ENCODE data around the gene UBTD2.

The UBTD2 gene

GRCh38 chr5:172252501-172252900, 31.1 kb downstream of the UBTD2 start:
- no peak overlapping the region for H3K4me3 ChIP-seq (replicated peaks; ENCODE audit: low read depth, low read length)
- TF ChIP-seq CTCF (IDR thresholded peaks at IDR 0.05; ENCODE audit: insufficient read depth, low read length, poor library complexity, severe bottlenecking) = no peak
- no peaks in the 10 kb centered on the region for H3K27me3 ChIP-seq (replicated peaks; ENCODE audit: control insufficient read depth, insufficient read depth, low read length)
- H3K36me3 ChIP-seq (ENCODE audit: control insufficient read depth, insufficient read depth, low read length) = peaks cover 6% of the 10 kb centered on the region
- no peak for DNase-seq (ENCODE audit: extremely low read depth, insufficient read length)

GRCh38 chr5:172251419-172251818, 32.1 kb downstream of the UBTD2 start:
- TF ChIP-seq CTCF (IDR thresholded peaks at IDR 0.05; ENCODE audit: insufficient read depth, low read length, poor library complexity, severe bottlenecking) = no peak
- Histone ChIP-seq H3K36me3 (ENCODE audit: control insufficient read depth, insufficient read depth, low read length) (peaks cover 6% of the 10 kb centered on the region), H3K4me3 (replicated peaks; ENCODE audit: low read depth, low read length) (no peak overlapping the region), H3K27me3 (replicated peaks; ENCODE audit: control insufficient read depth, insufficient read depth, low read length) (no peaks in the 10 kb centered on the region)
- DNase-seq (ENCODE audit: extremely low read depth, insufficient read length) = no peak

GRCh38 chr5:172248637-172249036, 34.9 kb downstream of the UBTD2 start:
- Histone ChIP-seq H3K27me3 (replicated peaks; ENCODE audit: control insufficient read depth, insufficient read depth, low read length) (no peaks in the 10 kb centered on the region), H3K36me3 (ENCODE audit: control insufficient read depth, insufficient read depth, low read length) (no peaks in the 10 kb centered on the region), H3K4me3 (replicated peaks; ENCODE audit: low read depth, low read length) (no peak overlapping the region)
- DNase-seq (ENCODE audit: extremely low read depth, insufficient read length) = no peak
- no peak for TF ChIP-seq CTCF (IDR thresholded peaks at IDR 0.05; ENCODE audit: insufficient read depth, low read length, poor library complexity, severe bottlenecking)

- H3K27me3 ChIP-seq (replicated peaks; ENCODE audit: control insufficient read depth, insufficient read depth, low read length) = no peaks in the 10 kb centered on the region
- DNase-seq (ENCODE audit: extremely low read depth, insufficient read length) = no peak
- no peak for TF ChIP-seq CTCF (IDR thresholded peaks at IDR 0.05; ENCODE audit: insufficient read depth, low read length, poor library complexity, severe bottlenecking)
- peaks cover 2% of the 10 kb centered on the region for H3K36me3 ChIP-seq (ENCODE audit: control insufficient read depth, insufficient read depth, low read length)
- H3K4me3 ChIP-seq (replicated peaks; ENCODE audit: low read depth, low read length) = no peak overlapping the region
These were observed 37.9 kb downstream of the UBTD2 start for GRCh38 chr5:172245703-172246125.

GRCh38 chr5:172245046-172245445, 38.5 kb downstream of the UBTD2 start:
- Histone ChIP-seq H3K27me3 (replicated peaks; ENCODE audit: control insufficient read depth, insufficient read depth, low read length) (no peaks in the 10 kb centered on the region), H3K36me3 (ENCODE audit: control insufficient read depth, insufficient read depth, low read length) (peaks cover 2% of the 10 kb centered on the region), H3K4me3 (replicated peaks; ENCODE audit: low read depth, low read length) (no peak overlapping the region)
- no peak for DNase-seq (ENCODE audit: extremely low read depth, insufficient read length)
- TF ChIP-seq CTCF (IDR thresholded peaks at IDR 0.05; ENCODE audit: insufficient read depth, low read length, poor library complexity, severe bottlenecking) = no peak

- H3K27me3 ChIP-seq (replicated peaks; ENCODE audit: control insufficient read depth, insufficient read depth, low read length) = no peaks in the 10 kb centered on the region
- H3K4me3 ChIP-seq (replicated peaks; ENCODE audit: low read depth, low read length) = no peak overlapping the region
- no peak for TF ChIP-seq CTCF (IDR thresholded peaks at IDR 0.05; ENCODE audit: insufficient read depth, low read length, poor library complexity, severe bottlenecking)
- peaks cover 2% of the 10 kb centered on the region for H3K36me3 ChIP-seq (ENCODE audit: control insufficient read depth, insufficient read depth, low read length)
- no peak for DNase-seq (ENCODE audit: extremely low read depth, insufficient read length)
These were observed 40.3 kb downstream of the UBTD2 start for GRCh38 chr5:172243302-172243701.
